GM23338 (cell line): ENCODE data around the gene PPP1R9B. TPM values are rescaled to one million over a fixed set of nuclear protein-coding genes. Genes with fewer than 3 reads are reported as not detected.

Source experiments
- ATAC-seq: fragments of 200-7000 bp; cut with Tn5 transposase; 3 replicates; pipeline ENCODE4 v1.9.1; 2020
- DNase-seq: peaks from one replicate; pipeline ENCODE4 v3.0.0-alpha.2; 2015; ENCODE audit warnings: low spot score
- H2AFZ ChIP-seq: fragments of 200-600 bp; sonication (generic); 2 replicates; pipeline ENCODE4 v1.8.0; 2016; ENCODE audit warnings: antibody characterized with exemption, mild to moderate bottlenecking, moderate library complexity
- H3F3A ChIP-seq: fragments of 200-600 bp; sonication (generic); replicated peaks from 2 replicates; pipeline ENCODE4 v1.8.0; 2017; ENCODE audit warnings: antibody characterized with exemption, mixed run types, low read depth
- H3K27ac ChIP-seq: fragments of 200-600 bp; sonication (generic); 2 replicates; pipeline ENCODE4 v1.6.1; 2016; ENCODE audit warnings: low read depth
- H3K27me3 ChIP-seq: fragments of 200-600 bp; sonication (generic); 2 replicates; pipeline ENCODE4 v1.8.0; 2016; ENCODE audit warnings: mild to moderate bottlenecking, mixed run types, moderate library complexity; ENCODE audit not compliant: insufficient read depth
- H3K36me3 ChIP-seq: fragments of 200-600 bp; sonication (generic); 2 replicates; pipeline ENCODE4 v1.8.0; 2016; ENCODE audit warnings: mild to moderate bottlenecking; ENCODE audit not compliant: insufficient read depth
- H3K4me1 ChIP-seq: fragments of 200-600 bp; sonication (generic); 2 replicates; pipeline ENCODE4 v1.8.0; 2016; ENCODE audit warnings: mild to moderate bottlenecking, moderate library complexity; ENCODE audit not compliant: insufficient read depth
- H3K4me2 ChIP-seq: fragments of 200-600 bp; sonication (generic); 2 replicates; pipeline ENCODE4 v1.7.1; 2017; ENCODE audit warnings: mixed run types
- H3K4me3 ChIP-seq: fragments of 200-600 bp; sonication (generic); 2 replicates; pipeline ENCODE4 v1.6.1; 2016; ENCODE audit warnings: mixed run types
- H3K79me2 ChIP-seq: fragments of 200-600 bp; sonication (generic); replicated peaks from 2 replicates; pipeline ENCODE4 v1.8.0; 2017; ENCODE audit warnings: mild to moderate bottlenecking; ENCODE audit not compliant: insufficient read depth
- H3K9me2 ChIP-seq: fragments of 200-600 bp; sonication (generic); 2 replicates; pipeline ENCODE4 v1.8.0; 2017; ENCODE audit not compliant: insufficient read depth
- H4K20me1 ChIP-seq: fragments of 200-600 bp; sonication (generic); replicated peaks from 2 replicates; pipeline ENCODE4 v1.8.0; 2017; ENCODE audit warnings: mild to moderate bottlenecking; ENCODE audit not compliant: insufficient read depth
- H3K27ac Mint-ChIP-seq: 2 replicates; pipeline ENCODE4 v1.8.0; 2020; ENCODE audit warnings: inconsistent platforms, mild to moderate bottlenecking, moderate library complexity, mixed read lengths
- H3K27me3 Mint-ChIP-seq: 3 replicates; pipeline ENCODE4 v1.8.0; 2022; ENCODE audit warnings: low read depth, mild to moderate bottlenecking, moderate library complexity, mixed read lengths, inconsistent platforms; ENCODE audit not compliant: insufficient read depth, poor library complexity
- H3K36me3 Mint-ChIP-seq: 3 replicates; pipeline ENCODE4 v1.8.0; 2021; ENCODE audit warnings: low read depth, mild to moderate bottlenecking, inconsistent platforms, moderate library complexity, mixed read lengths
- H3K4me1 Mint-ChIP-seq: 3 replicates; pipeline ENCODE4 v1.8.0; 2020; ENCODE audit warnings: mild to moderate bottlenecking, inconsistent platforms, mixed read lengths
- H3K4me3 Mint-ChIP-seq: 3 replicates; pipeline ENCODE4 v1.8.0; 2021; ENCODE audit warnings: moderate library complexity, mild to moderate bottlenecking, inconsistent platforms, mixed read lengths
- H3K9me3 Mint-ChIP-seq: 3 replicates; pipeline ENCODE4 v1.8.0; 2020; ENCODE audit warnings: moderate library complexity, mild to moderate bottlenecking, inconsistent platforms, mixed read lengths
- CTCF ChIP-seq, 2 experiments: fragments of 200-600 bp in 1 of 2; sonication (generic) in 1 of 2; conservative IDR thresholded peaks; 2 replicates each; pipeline versions ENCODE4 v1.5.1 to v1.6.1; 2016 to 2017; ENCODE audit warnings: antibody characterized with exemption in 2 of 2, low read depth in 2 of 2, mild to moderate bottlenecking in 2 of 2, moderate library complexity in 1 of 2
- EZH2phosphoT487 ChIP-seq: fragments of 200-600 bp; sonication (generic); IDR thresholded peaks from one replicate; pipeline ENCODE4 v1.8.1; 2018; ENCODE audit warnings: antibody characterized with exemption; ENCODE audit not compliant: unreplicated experiment
- NANOG ChIP-seq: IDR thresholded peaks from 2 replicates; pipeline ENCODE4 v1.6.1; 2016; ENCODE audit warnings: antibody characterized with exemption, borderline replicate concordance
- POLR2AphosphoS5 ChIP-seq: IDR thresholded peaks from 2 replicates; pipeline ENCODE4 v1.6.1; 2016; ENCODE audit warnings: antibody characterized with exemption, low read depth
- polyA plus RNA-seq: library from polyadenylated mRNA; unstranded; fragments of >200 nt; fragmentation: Nextera tagmentation; extraction: Ambion mirVana; gene quantifications from 2 replicates; pipeline ENCODE4 v1.2.1, GENCODE V29; 2016
- total RNA-seq: library from RNA; depleted of rRNA; stranded (reverse); fragments of >200 nt; shearing (Covaris generic); gene quantifications from 2 replicates; pipeline ENCODE4 v1.2.3, GENCODE V29; 2014
- TF ChIP-seq, protein P1 (sequence below): IDR thresholded peaks from one replicate; pipeline ENCODE4 v1.6.1; 2018; ENCODE audit warnings: antibody characterized with exemption; ENCODE audit not compliant: unreplicated experiment

The PPP1R9B gene
- total and polyA plus RNA-seq, 2 experiments from 2014 or later = 2.1 to 10.5 TPM

- no peaks in the 10 kb centered on the region for H3K9me2 ChIP-seq
- no peaks in the 10 kb centered on the region for H3K4me1 ChIP-seq
- H3K79me2 ChIP-seq = no peaks in the 10 kb centered on the region
- peaks cover 12% of the 10 kb centered on the region for H3K27me3 Mint-ChIP-seq
- H3K27ac ChIP-seq = no peak overlapping the region
- H3K27me3 ChIP-seq = no peaks in the 10 kb centered on the region
- peaks cover 5% of the 10 kb centered on the region for H3K4me1 Mint-ChIP-seq
- DNase-seq (peak; percentile 96), ATAC-seq (peak; percentile 70)
- peak overlapping the region; percentile 93 for H3K4me2 ChIP-seq
- peak; percentile 86 to 87 for TF ChIP-seq CTCF (conservative IDR thresholded peaks at IDR 0.05; ENCODE audit: low read depth in 2 of 2)
- TF ChIP-seq POLR2AphosphoS5 = no peak
- peak overlapping the region; percentile 98 for H3K4me3 Mint-ChIP-seq
- no peaks in the 10 kb centered on the region for H3K36me3 ChIP-seq
- H3K4me3 ChIP-seq = peak overlapping the region; percentile 95
- H4K20me1 ChIP-seq = no peaks in the 10 kb centered on the region
- H3F3A ChIP-seq = no peaks in the 10 kb centered on the region
- H3K27ac Mint-ChIP-seq = no peak overlapping the region
- peak overlapping the region; percentile 93 for H2AFZ ChIP-seq
- no peaks in the 10 kb centered on the region; the same call in 2 of the 3 replicates for H3K36me3 Mint-ChIP-seq
- no peaks in the 10 kb centered on the region; the same call in 2 of the 3 replicates for H3K9me3 Mint-ChIP-seq
Measured at GRCh38 chr17:50094243-50094752, 56.2 kb downstream of the PPP1R9B start.

GRCh38 chr17:50093807-50094206, 56.7 kb downstream of the PPP1R9B start:
- Histone ChIP-seq H3K9me2 (no peaks in the 10 kb centered on the region), H3K79me2 (no peaks in the 10 kb centered on the region), H3K4me1 (no peaks in the 10 kb centered on the region), H3K27ac (no peak overlapping the region), H2AFZ (no peak overlapping the region), H3K4me3 (no peak overlapping the region), H3F3A (no peaks in the 10 kb centered on the region), H3K4me2 (no peak overlapping the region), H3K36me3 (no peaks in the 10 kb centered on the region), H4K20me1 (no peaks in the 10 kb centered on the region), H3K27me3 (no peaks in the 10 kb centered on the region)
- no peak overlapping the region for H3K27ac Mint-ChIP-seq
- H3K27me3 Mint-ChIP-seq = peaks cover 12% of the 10 kb centered on the region
- H3K4me3 Mint-ChIP-seq = no peak overlapping the region
- peaks cover 5% of the 10 kb centered on the region for H3K4me1 Mint-ChIP-seq
- H3K9me3 Mint-ChIP-seq = no peaks in the 10 kb centered on the region; the same call in 2 of the 3 replicates
- ATAC-seq (no peak), DNase-seq (no peak)
- H3K36me3 Mint-ChIP-seq = no peaks in the 10 kb centered on the region; the same call in 2 of the 3 replicates
- TF ChIP-seq, protein P1, sequence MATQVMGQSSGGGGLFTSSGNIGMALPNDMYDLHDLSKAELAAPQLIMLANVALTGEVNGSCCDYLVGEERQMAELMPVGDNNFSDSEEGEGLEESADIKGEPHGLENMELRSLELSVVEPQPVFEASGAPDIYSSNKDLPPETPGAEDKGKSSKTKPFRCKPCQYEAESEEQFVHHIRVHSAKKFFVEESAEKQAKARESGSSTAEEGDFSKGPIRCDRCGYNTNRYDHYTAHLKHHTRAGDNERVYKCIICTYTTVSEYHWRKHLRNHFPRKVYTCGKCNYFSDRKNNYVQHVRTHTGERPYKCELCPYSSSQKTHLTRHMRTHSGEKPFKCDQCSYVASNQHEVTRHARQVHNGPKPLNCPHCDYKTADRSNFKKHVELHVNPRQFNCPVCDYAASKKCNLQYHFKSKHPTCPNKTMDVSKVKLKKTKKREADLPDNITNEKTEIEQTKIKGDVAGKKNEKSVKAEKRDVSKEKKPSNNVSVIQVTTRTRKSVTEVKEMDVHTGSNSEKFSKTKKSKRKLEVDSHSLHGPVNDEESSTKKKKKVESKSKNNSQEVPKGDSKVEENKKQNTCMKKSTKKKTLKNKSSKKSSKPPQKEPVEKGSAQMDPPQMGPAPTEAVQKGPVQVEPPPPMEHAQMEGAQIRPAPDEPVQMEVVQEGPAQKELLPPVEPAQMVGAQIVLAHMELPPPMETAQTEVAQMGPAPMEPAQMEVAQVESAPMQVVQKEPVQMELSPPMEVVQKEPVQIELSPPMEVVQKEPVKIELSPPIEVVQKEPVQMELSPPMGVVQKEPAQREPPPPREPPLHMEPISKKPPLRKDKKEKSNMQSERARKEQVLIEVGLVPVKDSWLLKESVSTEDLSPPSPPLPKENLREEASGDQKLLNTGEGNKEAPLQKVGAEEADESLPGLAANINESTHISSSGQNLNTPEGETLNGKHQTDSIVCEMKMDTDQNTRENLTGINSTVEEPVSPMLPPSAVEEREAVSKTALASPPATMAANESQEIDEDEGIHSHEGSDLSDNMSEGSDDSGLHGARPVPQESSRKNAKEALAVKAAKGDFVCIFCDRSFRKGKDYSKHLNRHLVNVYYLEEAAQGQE = no peak
- TF ChIP-seq NANOG (no peak), EZH2phosphoT487 (no peak)
